HG03378 (cell line): ENCODE measurements around the gene ACP4.
"Not testable (repeated sequence)": the region's sequence is repeated elsewhere in the genome, so short reads cannot be mapped to it uniquely, and the experiment has no call there.

Experiments
- ATAC-seq: cut with Tn5 transposase; IDR thresholded peaks from one replicate; pipeline ENCODE4 v1.9.1; 2021; ENCODE audit warnings: mild to moderate bottlenecking, moderate library complexity; ENCODE audit not compliant: unreplicated experiment

Gene ACP4

GRCh38 chr19:50776131-50776530, 14.1 kb upstream of the ACP4 start:
- ATAC-seq, result no peak

- ATAC-seq, result no peak
Observed at GRCh38 chr19:50777261-50777660, 13.0 kb upstream of the ACP4 start.

- no peak for ATAC-seq
Observed at GRCh38 chr19:50777830-50778303, 12.3 kb upstream of the ACP4 start.

- ATAC-seq, result no peak
Observed at GRCh38 chr19:50778906-50779430, 11.2 kb upstream of the ACP4 start.

GRCh38 chr19:50779504-50780457, 10.4 kb upstream of the ACP4 start:
- ATAC-seq, result no peak

- ATAC-seq, result no peak
Observed at GRCh38 chr19:50780753-50781435, 9.3 kb upstream of the ACP4 start.

- ATAC-seq, result not testable (repeated sequence)
Observed at GRCh38 chr19:50783848-50784152, 6.4 kb upstream of the ACP4 start.

- ATAC-seq, result no peak
Observed at GRCh38 chr19:50784710-50785109, 5.5 kb upstream of the ACP4 start.

GRCh38 chr19:50785329-50785728, 4.9 kb upstream of the ACP4 start:
- ATAC-seq, result no peak

- ATAC-seq, result no peak
Observed at GRCh38 chr19:50790922-50791467, 780 bp downstream of the ACP4 start.

GRCh38 chr19:50791594-50792271, 1.5 kb downstream of the ACP4 start:
- ATAC-seq, result no peak

- ATAC-seq, result no peak
Observed at GRCh38 chr19:50792272-50793250, 2.3 kb downstream of the ACP4 start.

GRCh38 chr19:50793558-50794065, 3.4 kb downstream of the ACP4 start:
- no peak for ATAC-seq

- no peak for ATAC-seq
Observed at GRCh38 chr19:50794074-50794875, 4.1 kb downstream of the ACP4 start.

GRCh38 chr19:50794876-50795663, 4.9 kb downstream of the ACP4 start:
- no peak for ATAC-seq

- no peak for ATAC-seq
Observed at GRCh38 chr19:50795664-50796073, 5.5 kb downstream of the ACP4 start.

- ATAC-seq, result no peak
Observed at GRCh38 chr19:50796128-50796633, 6.0 kb downstream of the ACP4 start.
